Measurements from ENCODE around the gene ZNF827.

The ZNF827 gene

DNA sequence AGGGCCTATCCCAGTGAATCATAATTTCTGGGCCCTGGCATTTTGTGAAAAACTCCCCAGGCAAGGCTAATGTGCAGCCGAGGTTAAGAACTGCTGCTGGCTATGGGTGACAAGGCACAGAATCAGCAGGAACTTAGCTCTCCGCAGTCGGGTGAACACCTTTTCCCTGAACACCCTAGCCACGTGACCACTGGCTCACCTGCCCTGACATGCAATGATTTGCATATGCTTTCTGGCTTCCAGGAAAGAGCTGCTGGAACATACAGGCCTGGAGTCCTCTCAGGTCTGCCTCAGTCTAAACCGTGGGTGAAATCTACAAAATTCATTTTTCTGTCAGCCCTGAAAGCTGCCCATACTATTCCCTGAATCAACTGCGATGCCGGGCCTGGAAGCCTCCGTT, 56.6 kb downstream of the ZNF827 start:
- no peaks in the 10 kb centered on the region for H3K27me3 ChIP-seq (ENCODE audit: control insufficient read depth in 5 of 5, insufficient read depth in 4 of 5, low read length in 5 of 5)
- no peak overlapping the region for H3K27ac ChIP-seq (ENCODE audit: low read depth, low read length)
- H3K4me3 ChIP-seq (ENCODE audit: low read depth in 1 of 5, low read length in 5 of 5), result no peak overlapping the region
- H3K4me1 ChIP-seq (ENCODE audit: control insufficient read depth in 5 of 5, insufficient read depth in 5 of 5, low read length in 5 of 5), result peaks cover 1 to 27% (median 20%) of the 10 kb centered on the region in 5 donors
- H3K36me3 ChIP-seq (ENCODE audit: control insufficient read depth in 5 of 5, insufficient read depth in 5 of 5, low read length in 5 of 5), result peaks cover 0 to 9% (median 5%) of the 10 kb centered on the region in 5 donors
- H3K9me3 ChIP-seq (ENCODE audit: control insufficient read depth in 5 of 5, low read length in 5 of 5), result no peaks in the 10 kb centered on the region
- H3K9ac ChIP-seq (ENCODE audit: low read length in 5 of 5), result no peak overlapping the region

DNA sequence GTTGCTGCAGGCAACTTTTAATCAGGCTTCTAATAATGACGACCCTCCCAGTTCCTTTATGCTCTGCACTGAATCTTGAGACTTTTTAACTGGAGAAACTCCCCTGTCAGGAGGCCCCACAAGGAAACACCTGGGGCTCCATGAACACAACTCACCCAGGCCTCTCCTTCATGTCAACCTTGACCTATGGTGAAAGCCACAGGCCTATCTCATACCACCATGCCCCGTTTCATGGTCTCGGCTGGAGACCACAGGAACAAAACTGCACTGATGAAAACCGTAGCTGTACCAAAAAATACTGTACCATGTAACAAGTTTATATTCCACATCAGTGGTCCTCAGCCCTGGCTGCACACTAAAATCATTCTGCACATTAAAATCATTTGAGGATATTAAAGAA, 57.0 kb downstream of the ZNF827 start:
- H3K4me3 ChIP-seq (ENCODE audit: low read depth in 1 of 5, low read length in 5 of 5), result no peak overlapping the region
- H3K27ac ChIP-seq (ENCODE audit: low read depth, low read length), result no peak overlapping the region
- no peaks in the 10 kb centered on the region for H3K27me3 ChIP-seq (ENCODE audit: control insufficient read depth in 5 of 5, insufficient read depth in 4 of 5, low read length in 5 of 5)
- no peaks in the 10 kb centered on the region for H3K9me3 ChIP-seq (ENCODE audit: control insufficient read depth in 5 of 5, low read length in 5 of 5)
- H3K9ac ChIP-seq (ENCODE audit: low read length in 5 of 5), result no peak overlapping the region
- H3K36me3 ChIP-seq (ENCODE audit: control insufficient read depth in 5 of 5, insufficient read depth in 5 of 5, low read length in 5 of 5), result peaks cover under 1 to 9% (median 5%) of the 10 kb centered on the region in 5 donors
- peaks cover 0 to 23% (median 17%) of the 10 kb centered on the region in 5 donors for H3K4me1 ChIP-seq (ENCODE audit: control insufficient read depth in 5 of 5, insufficient read depth in 5 of 5, low read length in 5 of 5)

DNA sequence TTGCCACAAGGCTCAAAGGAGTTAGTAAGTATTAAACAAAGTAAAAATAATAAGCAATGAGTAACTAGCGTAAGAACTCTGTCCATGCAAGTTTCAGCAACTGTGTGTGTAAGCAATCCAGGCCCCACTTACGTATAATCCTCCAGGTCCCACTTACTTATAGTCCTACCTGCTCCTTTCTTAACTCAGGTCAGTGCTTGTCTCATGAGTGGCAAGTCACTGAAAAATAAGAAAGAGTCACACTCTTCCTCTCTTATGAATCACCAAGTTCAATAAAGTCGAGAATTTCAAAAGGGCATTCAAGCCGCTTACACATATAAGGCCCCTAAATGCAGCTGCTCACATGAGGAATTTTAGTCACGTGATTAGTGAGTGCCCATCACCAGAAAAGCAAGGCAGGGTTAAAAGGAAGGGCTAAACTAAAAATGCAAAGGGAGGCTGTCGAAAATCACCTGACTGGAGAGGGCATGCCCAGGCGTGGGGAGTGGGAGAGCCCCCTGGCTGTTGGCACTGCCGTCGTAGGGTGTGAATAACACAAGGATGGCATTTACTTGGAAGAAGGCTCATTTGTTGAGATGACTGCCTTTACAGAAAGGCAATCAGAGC, 58.2 kb downstream of the ZNF827 start:
- no peak overlapping the region for H3K27ac ChIP-seq (ENCODE audit: low read depth, low read length)
- H3K4me1 ChIP-seq (ENCODE audit: control insufficient read depth in 5 of 5, insufficient read depth in 5 of 5, low read length in 5 of 5), result peaks cover 0 to 17% (median 16%) of the 10 kb centered on the region in 5 donors
- peaks cover under 1 to 7% (median 1%) of the 10 kb centered on the region in 5 donors for H3K36me3 ChIP-seq (ENCODE audit: control insufficient read depth in 5 of 5, insufficient read depth in 5 of 5, low read length in 5 of 5)

DNA sequence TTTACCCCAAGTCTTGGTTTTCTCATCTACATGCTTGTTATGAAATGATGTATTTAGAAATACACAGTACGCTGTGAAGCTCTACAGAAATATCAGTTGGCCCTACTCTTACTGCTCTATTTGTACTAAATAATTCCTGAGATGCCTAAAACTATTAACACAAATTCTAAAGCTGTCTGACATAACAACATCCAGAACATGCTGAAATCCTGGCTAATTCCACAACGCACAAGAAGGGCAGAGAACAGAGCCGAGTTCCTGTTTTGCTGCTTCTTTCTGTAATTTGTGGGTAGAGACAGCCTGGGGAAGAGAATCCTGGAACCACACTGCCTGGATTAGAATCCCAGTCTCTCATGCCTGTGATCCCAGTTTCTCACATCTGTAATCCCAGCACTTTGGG, 59.0 kb downstream of the ZNF827 start:
- peaks cover 0 to 7% (median 0%) of the 10 kb centered on the region in 5 donors for H3K36me3 ChIP-seq (ENCODE audit: control insufficient read depth in 5 of 5, insufficient read depth in 5 of 5, low read length in 5 of 5)
- no peaks in the 10 kb centered on the region for H3K9me3 ChIP-seq (ENCODE audit: control insufficient read depth in 5 of 5, low read length in 5 of 5)
- H3K9ac ChIP-seq (ENCODE audit: low read length in 5 of 5), result no peak overlapping the region
- no peak overlapping the region for H3K27ac ChIP-seq (ENCODE audit: low read depth, low read length)
- H3K4me3 ChIP-seq (ENCODE audit: low read depth in 1 of 5, low read length in 5 of 5), result no peak overlapping the region
- no peaks in the 10 kb centered on the region for H3K27me3 ChIP-seq (ENCODE audit: control insufficient read depth in 5 of 5, insufficient read depth in 4 of 5, low read length in 5 of 5)
- peaks cover 0 to 17% (median 16%) of the 10 kb centered on the region in 5 donors for H3K4me1 ChIP-seq (ENCODE audit: control insufficient read depth in 5 of 5, insufficient read depth in 5 of 5, low read length in 5 of 5)

More for the DNA sequence above, 58.2 kb downstream of the ZNF827 start:
- Histone ChIP-seq H3K4me3 (ENCODE audit: low read depth in 1 of 5, low read length in 5 of 5) (no peak overlapping the region), H3K9me3 (ENCODE audit: control insufficient read depth in 5 of 5, low read length in 5 of 5) (no peaks in the 10 kb centered on the region), H3K27me3 (ENCODE audit: control insufficient read depth in 5 of 5, insufficient read depth in 4 of 5, low read length in 5 of 5) (no peaks in the 10 kb centered on the region), H3K9ac (ENCODE audit: low read length in 5 of 5) (no peak overlapping the region)

DNA sequence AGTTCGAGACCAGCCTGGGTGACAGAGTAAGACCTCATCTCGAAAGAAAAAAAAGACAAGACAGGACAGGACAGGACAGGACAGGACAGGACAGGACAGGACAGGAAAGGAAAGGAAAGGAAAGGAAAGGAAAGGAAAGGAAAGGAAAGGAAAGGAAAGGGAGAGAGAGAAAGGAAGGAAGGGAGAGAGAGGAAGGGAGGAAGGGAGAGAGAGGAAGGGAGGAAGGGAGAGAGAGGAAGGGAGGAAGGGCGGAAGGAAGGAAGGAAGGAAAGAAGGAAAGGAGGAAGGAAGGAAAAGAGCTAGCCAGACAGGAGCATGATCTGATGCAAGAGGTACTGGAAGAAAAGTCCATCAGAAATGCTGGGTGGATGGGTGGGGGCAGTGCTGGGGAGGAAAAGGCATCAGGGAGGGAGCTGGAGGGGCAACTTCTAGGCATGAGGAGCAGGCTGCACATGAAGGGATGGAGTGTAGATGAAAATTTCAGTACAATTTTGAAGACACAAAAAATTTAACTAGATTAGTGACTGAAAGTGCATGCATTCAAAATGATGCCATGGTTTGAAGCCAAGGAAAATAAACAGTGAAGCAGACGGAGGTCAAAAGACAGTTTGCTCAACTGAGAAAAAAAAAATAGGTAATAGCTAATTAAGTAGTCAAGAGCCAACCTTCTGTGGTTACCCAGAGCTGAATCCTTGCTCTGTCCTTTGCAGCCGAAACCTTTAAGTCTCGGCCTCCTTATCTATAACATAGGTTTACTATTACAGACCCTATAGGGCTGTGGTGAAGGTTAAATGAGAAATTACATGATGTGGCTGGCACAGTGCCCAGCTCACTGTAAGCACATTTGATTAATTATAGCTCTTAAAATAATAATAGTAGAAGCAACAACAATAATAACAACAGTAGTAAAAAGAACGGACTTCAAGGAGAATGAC, 59.9 kb downstream of the ZNF827 start:
- no peak overlapping the region for H3K4me3 ChIP-seq (ENCODE audit: low read depth in 1 of 5, low read length in 5 of 5)
- H3K9me3 ChIP-seq (ENCODE audit: control insufficient read depth in 5 of 5, low read length in 5 of 5), result no peaks in the 10 kb centered on the region
- H3K9ac ChIP-seq (ENCODE audit: low read length in 5 of 5), result no peak overlapping the region
- H3K4me1 ChIP-seq (ENCODE audit: control insufficient read depth in 5 of 5, insufficient read depth in 5 of 5, low read length in 5 of 5), result peaks cover 0 to 17% (median 16%) of the 10 kb centered on the region in 5 donors
- no peak overlapping the region for H3K27ac ChIP-seq (ENCODE audit: low read depth, low read length)
- peaks cover 0 to 7% (median 0%) of the 10 kb centered on the region in 5 donors for H3K36me3 ChIP-seq (ENCODE audit: control insufficient read depth in 5 of 5, insufficient read depth in 5 of 5, low read length in 5 of 5)
- H3K27me3 ChIP-seq (ENCODE audit: control insufficient read depth in 5 of 5, insufficient read depth in 4 of 5, low read length in 5 of 5), result no peaks in the 10 kb centered on the region

DNA sequence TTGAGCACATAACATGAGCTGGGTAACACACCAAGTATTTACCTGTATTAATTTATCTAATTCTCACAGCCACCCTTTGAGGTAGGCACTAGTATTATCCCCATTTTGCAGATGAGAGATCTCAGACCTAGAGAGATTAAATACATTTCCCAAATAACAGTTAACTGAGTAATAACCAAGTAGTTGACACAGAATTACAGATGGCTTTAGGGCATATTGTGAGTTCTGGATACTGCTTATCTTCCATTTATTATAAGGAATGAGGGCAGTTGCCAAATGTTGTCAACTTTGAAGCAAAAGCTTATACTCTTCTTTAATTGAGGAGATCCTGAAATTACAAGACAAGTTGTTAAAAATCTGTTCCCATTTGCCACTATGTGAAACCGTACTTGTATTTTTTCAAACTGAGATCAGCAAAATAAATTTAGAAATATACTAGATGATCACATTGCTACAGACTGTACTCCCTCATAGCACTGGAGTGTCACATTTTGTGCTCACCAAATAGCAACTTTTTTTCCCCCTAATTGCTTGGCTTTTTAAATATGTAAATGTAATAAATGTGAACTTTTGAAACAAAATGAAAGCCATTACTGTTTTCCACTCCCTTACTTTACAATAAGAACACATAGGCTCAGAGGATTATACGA, 62.0 kb downstream of the ZNF827 start:
- Histone ChIP-seq H3K4me3 (ENCODE audit: low read depth in 1 of 5, low read length in 5 of 5) (no peak overlapping the region), H3K27me3 (ENCODE audit: control insufficient read depth in 5 of 5, insufficient read depth in 4 of 5, low read length in 5 of 5) (no peaks in the 10 kb centered on the region), H3K27ac (ENCODE audit: low read depth, low read length) (no peak overlapping the region), H3K9me3 (ENCODE audit: control insufficient read depth in 5 of 5, low read length in 5 of 5) (no peaks in the 10 kb centered on the region), H3K9ac (ENCODE audit: low read length in 5 of 5) (no peak overlapping the region), H3K4me1 (ENCODE audit: control insufficient read depth in 5 of 5, insufficient read depth in 5 of 5, low read length in 5 of 5) (peaks cover 0 to 17% (median 13%) of the 10 kb centered on the region in 5 donors), H3K36me3 (ENCODE audit: control insufficient read depth in 5 of 5, insufficient read depth in 5 of 5, low read length in 5 of 5) (peaks cover 0 to 7% (median 0%) of the 10 kb centered on the region in 5 donors)

DNA sequence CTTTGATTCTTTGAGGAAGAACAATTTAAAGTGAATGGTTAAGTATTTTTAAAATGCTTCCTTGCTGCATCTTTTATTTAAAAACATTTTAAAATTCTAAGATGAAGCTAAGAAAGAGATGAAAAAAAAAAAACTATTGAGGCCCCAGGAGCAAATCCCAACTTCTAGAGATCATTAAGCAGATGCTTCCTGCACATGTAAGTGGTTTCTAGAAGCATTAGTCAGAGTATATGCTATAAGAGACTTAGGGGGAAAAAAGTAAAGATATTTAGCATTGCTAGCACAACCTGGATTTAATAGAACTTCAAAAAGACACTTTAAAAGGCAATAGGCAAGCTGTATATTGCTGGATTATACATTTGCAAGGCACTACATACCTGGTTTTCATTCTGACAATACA, 64.7 kb downstream of the ZNF827 start:
- Histone ChIP-seq H3K9me3 (ENCODE audit: control insufficient read depth in 5 of 5, low read length in 5 of 5) (no peaks in the 10 kb centered on the region), H3K27me3 (ENCODE audit: control insufficient read depth in 5 of 5, insufficient read depth in 4 of 5, low read length in 5 of 5) (no peaks in the 10 kb centered on the region), H3K4me1 (ENCODE audit: control insufficient read depth in 5 of 5, insufficient read depth in 5 of 5, low read length in 5 of 5) (peaks cover 0 to 12% (median 3%) of the 10 kb centered on the region in 5 donors), H3K27ac (ENCODE audit: low read depth, low read length) (no peak overlapping the region), H3K4me3 (ENCODE audit: low read depth in 1 of 5, low read length in 5 of 5) (no peak overlapping the region), H3K36me3 (ENCODE audit: control insufficient read depth in 5 of 5, insufficient read depth in 5 of 5, low read length in 5 of 5) (peaks cover 0 to 7% (median 0%) of the 10 kb centered on the region in 5 donors), H3K9ac (ENCODE audit: low read length in 5 of 5) (no peak overlapping the region)

DNA sequence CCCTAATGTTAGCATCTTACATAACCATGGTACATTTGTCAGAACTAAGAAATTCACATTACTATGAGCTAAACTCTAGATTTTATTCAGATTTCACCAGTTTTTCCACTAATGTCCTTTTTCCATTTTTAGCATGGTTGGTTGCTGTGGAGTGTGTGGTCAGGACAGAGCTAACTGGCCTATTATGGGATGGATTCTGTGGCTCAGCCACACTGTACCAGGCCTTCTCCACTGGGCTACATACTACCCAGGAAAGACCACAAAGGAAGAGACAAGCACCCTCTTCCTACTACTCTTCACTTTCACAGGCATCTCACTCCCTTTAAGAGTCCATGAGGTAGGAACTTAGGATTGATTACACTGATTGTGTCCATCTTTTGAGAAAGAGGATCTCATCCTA, 67.4 kb downstream of the ZNF827 start:
- H3K27me3 ChIP-seq (ENCODE audit: control insufficient read depth in 5 of 5, insufficient read depth in 4 of 5, low read length in 5 of 5), result no peaks in the 10 kb centered on the region
- peaks cover 0 to 9% (median 0%) of the 10 kb centered on the region in 5 donors for H3K4me1 ChIP-seq (ENCODE audit: control insufficient read depth in 5 of 5, insufficient read depth in 5 of 5, low read length in 5 of 5)
- H3K36me3 ChIP-seq (ENCODE audit: control insufficient read depth in 5 of 5, insufficient read depth in 5 of 5, low read length in 5 of 5), result peaks cover 0 to 4% (median 0%) of the 10 kb centered on the region in 5 donors
- H3K27ac ChIP-seq (ENCODE audit: low read depth, low read length), result no peak overlapping the region
- H3K9me3 ChIP-seq (ENCODE audit: control insufficient read depth in 5 of 5, low read length in 5 of 5), result no peaks in the 10 kb centered on the region
- no peak overlapping the region for H3K9ac ChIP-seq (ENCODE audit: low read length in 5 of 5)
- no peak overlapping the region for H3K4me3 ChIP-seq (ENCODE audit: low read depth in 1 of 5, low read length in 5 of 5)

DNA sequence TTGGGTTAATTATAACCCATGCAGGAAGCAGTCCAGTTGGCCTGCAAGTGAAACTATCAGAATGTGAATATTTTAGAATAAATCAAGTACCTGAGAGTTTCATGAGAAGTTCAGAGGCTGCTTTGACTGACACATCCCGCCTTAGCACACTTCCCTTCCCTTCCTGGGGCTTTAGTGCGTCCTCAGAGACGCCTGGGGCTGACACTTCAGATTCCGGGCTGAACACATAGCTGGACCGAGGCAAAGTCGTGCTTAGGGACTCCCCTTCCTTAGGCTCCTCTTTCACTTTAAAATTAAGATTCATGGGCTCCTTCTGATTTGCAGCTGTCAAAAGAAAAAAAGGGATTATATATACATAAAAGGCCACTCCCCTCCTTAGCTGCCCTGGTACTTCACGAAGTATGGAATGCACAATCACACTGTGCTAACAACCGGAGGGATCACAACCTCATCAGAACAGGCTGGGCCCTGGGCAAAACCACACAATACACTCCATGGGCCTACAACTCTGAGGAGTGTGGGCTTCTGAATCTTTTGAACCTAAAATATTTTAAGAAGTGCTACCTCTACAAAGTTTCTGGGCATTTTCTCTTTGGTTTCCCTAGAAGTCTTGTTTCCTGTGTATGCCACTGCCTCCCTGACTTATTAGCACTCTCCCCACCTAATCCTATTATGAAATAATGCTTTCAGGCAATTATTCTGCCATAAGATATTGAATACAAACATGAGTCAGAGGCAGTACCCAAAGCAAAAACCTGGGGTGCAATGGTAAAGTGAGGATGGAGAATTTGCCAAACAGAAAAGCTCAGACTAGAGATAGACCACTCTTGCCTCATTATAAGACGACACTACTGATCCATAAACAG, 68.2 kb downstream of the ZNF827 start:
- H3K27ac ChIP-seq (ENCODE audit: low read depth, low read length), result no peak overlapping the region
- H3K36me3 ChIP-seq (ENCODE audit: control insufficient read depth in 5 of 5, insufficient read depth in 5 of 5, low read length in 5 of 5), result peaks cover 0 to 4% (median 0%) of the 10 kb centered on the region in 5 donors
- no peak overlapping the region for H3K4me3 ChIP-seq (ENCODE audit: low read depth in 1 of 5, low read length in 5 of 5)
- H3K27me3 ChIP-seq (ENCODE audit: control insufficient read depth in 5 of 5, insufficient read depth in 4 of 5, low read length in 5 of 5), result no peaks in the 10 kb centered on the region
- peaks cover 0 to 9% (median 0%) of the 10 kb centered on the region in 5 donors for H3K4me1 ChIP-seq (ENCODE audit: control insufficient read depth in 5 of 5, insufficient read depth in 5 of 5, low read length in 5 of 5)
- no peak overlapping the region for H3K9ac ChIP-seq (ENCODE audit: low read length in 5 of 5)
- no peaks in the 10 kb centered on the region for H3K9me3 ChIP-seq (ENCODE audit: control insufficient read depth in 5 of 5, low read length in 5 of 5)
